B cell (primary cell): ENCODE results near the gene SAMD4A. TPM values are rescaled to one million over a fixed set of nuclear protein-coding genes. Genes with fewer than 3 reads are reported as not detected.

ENCODE experiments used
- ATAC-seq: fragments of 200-7000 bp; cut with Tn5 transposase; one replicate; pipeline ENCODE4 v1.10.0; 2021; ENCODE audit warnings: low read depth, mild to moderate bottlenecking, moderate number of reproducible peaks, moderate library complexity
- CTCF ChIA-PET: fragments of 350-600 bp; sonication (Branson Sonifier 250); formaldehyde crosslinking; loops from one replicate; lab custom pipeline; 2021; ENCODE audit warnings: antibody characterized with exemption, inconsistent platforms; lab: Charles Lee
- POLR2A ChIA-PET: fragments of 350-600 bp; sonication (Branson Sonifier 250); formaldehyde crosslinking; loops from one replicate; lab custom pipeline; 2021; ENCODE audit warnings: antibody characterized with exemption; lab: Charles Lee
- DNase-seq: peaks from one replicate; pipeline ENCODE4 v3.0.0; 2013
- H2AFZ ChIP-seq: 2 replicates; pipeline ENCODE4 v1.6.1; 2012; ENCODE audit warnings: mild to moderate bottlenecking, low read depth, low read length; ENCODE audit not compliant: insufficient read depth, poor library complexity, severe bottlenecking
- H3K27ac ChIP-seq, 2 donors: 1 replicate in 1 of 2; 2 replicates in 1 of 2; pipeline ENCODE4 v1.5.1; 2012 to 2013; ENCODE audit warnings: low read length in 2 of 2, mild to moderate bottlenecking in 2 of 2, moderate library complexity in 1 of 2
- H3K27me3 ChIP-seq, 4 experiments: fragments of 200-600 bp in 1 of 4; sonication (generic) in 1 of 4; replicated peaks in 1 of 4; 1 replicate in 2 of 4; 2 replicates in 2 of 4; pipeline versions ENCODE4 v1.6.1 to v1.7.0; 2013 to 2016; ENCODE audit warnings: low read length in 3 of 4, mild to moderate bottlenecking in 2 of 4, mixed read lengths in 1 of 4, moderate library complexity in 1 of 4; ENCODE audit not compliant: insufficient read depth in 4 of 4, control insufficient read depth in 3 of 4; ENCODE audit errors: control extremely low read depth in 1 of 4
- H3K36me3 ChIP-seq, 2 experiments: replicated peaks in 1 of 2; 1 replicate in 1 of 2; 2 replicates in 1 of 2; pipeline versions ENCODE4 v1.6.1 to v1.7.1; 2013; ENCODE audit warnings: low read length in 1 of 2; ENCODE audit not compliant: insufficient read depth in 2 of 2, control insufficient read depth in 1 of 2; ENCODE audit errors: control extremely low read depth in 1 of 2, extremely low read depth in 1 of 2
- H3K4me1 ChIP-seq, 2 donors: fragments of 200-600 bp in 1 of 2; sonication (generic) in 1 of 2; 1 replicate in 1 of 2; 2 replicates in 1 of 2; pipeline versions ENCODE4 v1.5.1 to v1.6.1; 2013 to 2017; ENCODE audit warnings: low read length in 2 of 2; ENCODE audit not compliant: control insufficient read depth in 2 of 2, insufficient read depth in 2 of 2
- H3K4me2 ChIP-seq: replicated peaks from 2 replicates; pipeline ENCODE3; 2012; ENCODE audit warnings: mild to moderate bottlenecking, low read depth, low read length; ENCODE audit not compliant: poor library complexity, severe bottlenecking
- H3K4me3 ChIP-seq, 5 experiments: fragments of 200-600 bp in 1 of 5; sonication (generic) in 1 of 5; 1 replicate in 3 of 5; 2 replicates in 2 of 5; pipeline versions ENCODE4 v1.5.1 to v1.7.0; 2011 to 2016; ENCODE audit warnings: low read length in 4 of 5, mild to moderate bottlenecking in 4 of 5, low read depth in 2 of 5, control low read depth in 1 of 5, moderate library complexity in 1 of 5; ENCODE audit not compliant: insufficient read depth in 1 of 5; ENCODE audit errors: control extremely low read depth in 1 of 5, extremely low read depth in 1 of 5
- H3K79me2 ChIP-seq: fragments of 200-600 bp; sonication (generic); one replicate; pipeline ENCODE4 v1.6.0; 2016; ENCODE audit warnings: low read length; ENCODE audit not compliant: control insufficient read depth, insufficient read depth
- H3K9ac ChIP-seq: fragments of 200-600 bp; sonication (generic); 2 replicates; pipeline ENCODE4 v1.6.1; 2017; ENCODE audit warnings: mild to moderate bottlenecking, low read length, moderate library complexity
- H3K9me3 ChIP-seq, 3 donors: one replicate each; pipeline versions ENCODE4 v1.6.1 to v1.7.1; 2013; ENCODE audit warnings: low read length in 2 of 3; ENCODE audit not compliant: control insufficient read depth in 2 of 3, insufficient read depth in 1 of 3; ENCODE audit errors: control extremely low read depth in 1 of 3
- H4K20me1 ChIP-seq: 2 replicates; pipeline ENCODE4 v1.6.0; 2012; ENCODE audit warnings: mild to moderate bottlenecking, low read length; ENCODE audit not compliant: insufficient read depth, control insufficient read depth, poor library complexity, severe bottlenecking
- H3K27ac Mint-ChIP-seq: one replicate; pipeline ENCODE4 v1.8.0; 2021; ENCODE audit warnings: mixed read lengths
- H3K27me3 Mint-ChIP-seq: one replicate; pipeline ENCODE4 v1.8.0; 2021; ENCODE audit warnings: mixed read lengths
- H3K4me1 Mint-ChIP-seq: one replicate; pipeline ENCODE4 v1.8.0; 2021; ENCODE audit warnings: mixed read lengths
- H3K4me3 Mint-ChIP-seq: one replicate; pipeline ENCODE4 v1.8.0; 2021; ENCODE audit warnings: mixed read lengths
- H3K9me3 Mint-ChIP-seq: one replicate; pipeline ENCODE4 v1.8.0; 2022; ENCODE audit warnings: mixed read lengths; ENCODE audit not compliant: insufficient read depth
- CTCF ChIP-seq: fragments of 200-600 bp; IDR thresholded peaks from one replicate; pipeline ENCODE4 v1.8.0; 2022; ENCODE audit warnings: antibody characterized with exemption, mild to moderate bottlenecking
- EZH2 ChIP-seq: IDR thresholded peaks from 2 replicates; pipeline ENCODE4 v1.6.1; 2012; ENCODE audit warnings: borderline replicate concordance, low read depth, mild to moderate bottlenecking, moderate library complexity, low read length; ENCODE audit not compliant: insufficient read depth, poor library complexity, severe bottlenecking
- WGBS: methylation state at CpG from one replicate; pipeline ENCODE4 v1.1.5; 2013; ENCODE audit warnings: missing lambda C conversion rate; ENCODE audit not compliant: insufficient coverage; 5-methylcytosine and 5-hydroxymethylcytosine counted together
- intact Hi-C: fragments of 100-400 bp; cut with micrococcal nuclease; formaldehyde crosslinking; loops from one replicate; pipeline ENCODE4 v1.10.0; 2022
- polyA plus RNA-seq: library from polyadenylated mRNA; depleted of rRNA; stranded (reverse); fragments of >200 nt; gene quantifications from 2 replicates; pipeline ENCODE4 v1.2.3, GENCODE V29; 2012
- total RNA-seq, 2 donors: library from RNA; stranded (reverse); fragments of 120-200 nt in 1 of 2; gene quantifications; 1 replicate in 1 of 2; 2 replicates in 1 of 2; pipeline versions ENCODE4 v1.2.3 to v1.2.4, GENCODE V29; 2013 to 2022

SAMD4A gene
- total and polyA plus RNA-seq, 2 donors (not counting 1 experiment from before 2014, with no cell fraction given), result 5.7 to 13.7 TPM

DNA sequence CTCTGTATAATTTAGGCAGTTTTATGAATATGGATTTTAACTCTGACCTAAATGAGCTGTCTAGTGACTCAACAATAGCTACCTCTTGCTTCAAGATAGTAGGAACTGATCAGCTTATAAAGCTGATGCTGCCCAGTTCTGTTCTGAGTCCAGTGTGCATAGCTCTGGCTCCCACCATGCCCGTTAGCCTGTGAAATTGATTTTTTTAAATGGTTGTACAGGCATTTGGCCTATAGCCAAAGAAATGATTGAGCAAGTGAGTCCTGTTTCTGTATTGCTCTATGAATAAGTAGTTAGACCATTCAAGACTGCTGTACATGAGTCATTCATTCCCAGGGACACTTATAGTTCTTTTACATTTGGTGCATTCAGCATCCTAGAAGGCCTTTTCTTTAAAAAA lies 36.4 kb downstream of the SAMD4A start:
- ATAC-seq (no peak), DNase-seq (no peak)
- Histone ChIP-seq H3K4me3 (no peak overlapping the region), H4K20me1 (no peaks in the 10 kb centered on the region), H3K9me3 (no peaks in the 10 kb centered on the region), H2AFZ (no peak overlapping the region), H3K79me2 (peaks cover 32% of the 10 kb centered on the region), H3K36me3 (no peaks in the 10 kb centered on the region), H3K27ac (no peak overlapping the region), H3K4me1 (no peaks in the 10 kb centered on the region), H3K4me2 (no peak overlapping the region), H3K27me3 (no peaks in the 10 kb centered on the region), H3K9ac (no peak overlapping the region)
- Mint-ChIP-seq H3K27me3 (no peaks in the 10 kb centered on the region), H3K4me1 (peaks cover 1% of the 10 kb centered on the region), H3K27ac (no peak overlapping the region), H3K4me3 (no peak overlapping the region), H3K9me3 (no peaks in the 10 kb centered on the region)
- TF ChIP-seq CTCF (no peak), EZH2 (no peak)
- intact Hi-C loops, result no loop called here
- CTCF ChIA-PET, result interaction anchor here (0.9 kb wide), 1 partner anchor 39 kb away, joined by 3 read pairs; no protein-coding TSS in a partner anchor
- POLR2A ChIA-PET, result no interaction called here
- 78% methylated on average over 1 of the region's 1 CpG for WGBS

DNA sequence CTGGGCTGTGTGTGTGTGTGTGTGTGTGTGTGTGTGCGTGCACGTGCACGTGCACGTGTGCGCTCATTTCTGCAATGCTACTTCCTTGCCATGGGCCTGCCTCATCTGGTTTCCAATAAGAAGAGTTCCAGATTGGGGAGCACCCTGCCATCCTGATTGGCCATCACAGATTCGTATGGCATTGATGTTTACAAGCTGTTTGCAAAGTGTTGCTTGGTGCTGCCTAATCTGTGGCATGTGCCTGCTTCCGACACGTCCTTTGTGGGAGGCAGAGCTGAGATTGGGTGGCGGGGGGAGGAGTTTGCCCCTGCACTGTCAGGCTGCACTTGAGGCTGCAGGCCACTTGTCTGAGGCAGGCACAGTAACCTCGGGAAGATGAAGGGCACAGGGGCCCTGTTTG lies 39.2 kb downstream of the SAMD4A start:
- WGBS, result 87% methylated on average over 10 of the region's 10 CpGs
- CTCF ChIA-PET, result interaction anchor here (0.6 kb wide), 1 partner anchor 211 kb away, joined by 3 read pairs; no protein-coding TSS in a partner anchor
- TF ChIP-seq EZH2, result no peak
- TF ChIP-seq CTCF, result no peak
- H3K4me2 ChIP-seq, result no peak overlapping the region
- H3K4me1 ChIP-seq, result no peaks in the 10 kb centered on the region
- H3K4me3 ChIP-seq, result no peak overlapping the region
- Mint-ChIP-seq H3K27ac (no peak overlapping the region), H3K4me1 (peaks cover 1% of the 10 kb centered on the region), H3K9me3 (no peaks in the 10 kb centered on the region), H3K4me3 (no peak overlapping the region), H3K27me3 (no peaks in the 10 kb centered on the region)
- peaks cover 26% of the 10 kb centered on the region for H3K79me2 ChIP-seq
- H3K36me3 ChIP-seq, result no peaks in the 10 kb centered on the region
- H3K27ac ChIP-seq, result no peak overlapping the region
- POLR2A ChIA-PET, result no interaction called here
- ATAC-seq, result no peak
- no peaks in the 10 kb centered on the region for H3K27me3 ChIP-seq
- DNase-seq, result no peak
- no peak overlapping the region for H2AFZ ChIP-seq
- intact Hi-C loops, result no loop called here
- H3K9ac ChIP-seq, result no peak overlapping the region
- H3K9me3 ChIP-seq, result no peaks in the 10 kb centered on the region
- H4K20me1 ChIP-seq, result no peaks in the 10 kb centered on the region
